Measurements from ENCODE around the gene ZNF215. TPM values are rescaled to one million over a fixed set of nuclear protein-coding genes. Genes with fewer than 3 reads are reported as not detected.
"Not testable (repeated sequence)": the region's sequence is repeated elsewhere in the genome, so short reads cannot be mapped to it uniquely, and the experiment has no call there.

Gene ZNF215
- polyA plus RNA-seq, 3 donors, result 0.08 TPM; not detected in 2

- no peak overlapping the region for H2AFZ ChIP-seq (ENCODE audit: insufficient read depth, low read depth, low read length, poor library complexity, severe bottlenecking)
- H3K9ac ChIP-seq (ENCODE audit: insufficient read depth, low read length, poor library complexity, severe bottlenecking), result no peak overlapping the region
- H3K27me3 ChIP-seq (ENCODE audit: control insufficient read depth in 2 of 2, insufficient read depth in 2 of 2, low read length in 2 of 2), result no peaks in the 10 kb centered on the region
- H3K27me3 Mint-ChIP-seq (ENCODE audit: low read depth in 3 of 3), result peaks cover 0 to 2% (median 0%) of the 10 kb centered on the region in 3 donors
- H3K9me3 ChIP-seq (replicated peaks in 1 of 2; ENCODE audit: control insufficient read depth in 1 of 2, insufficient read depth in 1 of 2, low read length in 2 of 2), result no peaks in the 10 kb centered on the region
- H3K36me3 Mint-ChIP-seq, result no peaks in the 10 kb centered on the region
- no peak for TF ChIP-seq CTCF (IDR thresholded peaks at IDR 0.05)
- intact Hi-C loops (cut with micrococcal nuclease), result no loop called here
- no peak overlapping the region for H3K4me3 Mint-ChIP-seq
- no peaks in the 10 kb centered on the region for H3K36me3 ChIP-seq (replicated peaks in 1 of 2; ENCODE audit: control insufficient read depth in 1 of 2, insufficient read depth in 2 of 2, low read length in 2 of 2)
- no peaks in the 10 kb centered on the region for H4K20me1 ChIP-seq (ENCODE audit: insufficient read depth, low read length)
- H3K27ac Mint-ChIP-seq, result no peak overlapping the region
- no peak overlapping the region for H3K27ac ChIP-seq (ENCODE audit: low read depth in 1 of 2, low read length in 2 of 2)
- no peaks in the 10 kb centered on the region for H3K9me3 Mint-ChIP-seq
- no peaks in the 10 kb centered on the region for H3K4me1 ChIP-seq (ENCODE audit: control insufficient read depth in 1 of 2, insufficient read depth in 2 of 2, low read length in 2 of 2)
- H3K4me3 ChIP-seq (replicated peaks in 1 of 3; ENCODE audit: low read depth in 2 of 3, low read length in 3 of 3), result no peak overlapping the region
- H3K4me1 Mint-ChIP-seq, result no peaks in the 10 kb centered on the region
- no peak overlapping the region for H3K4me2 ChIP-seq (replicated peaks; ENCODE audit: extremely low read depth, low read length, poor library complexity, severe bottlenecking)
- H3K79me2 ChIP-seq (ENCODE audit: insufficient read depth, low read length), result no peaks in the 10 kb centered on the region
- DNase-seq, result no peak
These were observed 15.7 kb downstream of the ZNF215 start for GRCh38 chr11:6941970-6942369.

- no peak overlapping the region for H3K27ac Mint-ChIP-seq
- no peak for DNase-seq
- H3K4me3 ChIP-seq (replicated peaks in 1 of 3; ENCODE audit: low read depth in 2 of 3, low read length in 3 of 3), result no peak overlapping the region
- H3K36me3 Mint-ChIP-seq, result no peaks in the 10 kb centered on the region
- WGBS (ENCODE audit: insufficient coverage), result no CpG with 5 or more reads among the region's 3 CpGs
- H3K36me3 ChIP-seq (replicated peaks in 1 of 2; ENCODE audit: control insufficient read depth in 1 of 2, insufficient read depth in 2 of 2, low read length in 2 of 2), result no peaks in the 10 kb centered on the region
- no peaks in the 10 kb centered on the region for H3K4me1 ChIP-seq (ENCODE audit: control insufficient read depth in 1 of 2, insufficient read depth in 2 of 2, low read length in 2 of 2)
- H3K9me3 Mint-ChIP-seq, result no peaks in the 10 kb centered on the region
- intact Hi-C loops (cut with micrococcal nuclease), result no loop called here
- no peaks in the 10 kb centered on the region for H3K79me2 ChIP-seq (ENCODE audit: insufficient read depth, low read length)
- H3K4me1 Mint-ChIP-seq, result no peaks in the 10 kb centered on the region
- no peak overlapping the region for H3K9ac ChIP-seq (ENCODE audit: insufficient read depth, low read length, poor library complexity, severe bottlenecking)
- no peaks in the 10 kb centered on the region for H3K27me3 ChIP-seq (ENCODE audit: control insufficient read depth in 2 of 2, insufficient read depth in 2 of 2, low read length in 2 of 2)
- no peak overlapping the region for H3K4me3 Mint-ChIP-seq
- H3K27me3 Mint-ChIP-seq (ENCODE audit: low read depth in 3 of 3), result peaks cover 0 to 2% (median 0%) of the 10 kb centered on the region in 3 donors
- no peak overlapping the region for H3K4me2 ChIP-seq (replicated peaks; ENCODE audit: extremely low read depth, low read length, poor library complexity, severe bottlenecking)
- H3K27ac ChIP-seq (ENCODE audit: low read depth in 1 of 2, low read length in 2 of 2), result no peak overlapping the region
- H3K9me3 ChIP-seq (replicated peaks in 1 of 2; ENCODE audit: control insufficient read depth in 1 of 2, insufficient read depth in 1 of 2, low read length in 2 of 2), result no peaks in the 10 kb centered on the region
- H4K20me1 ChIP-seq (ENCODE audit: insufficient read depth, low read length), result no peaks in the 10 kb centered on the region
- TF ChIP-seq CTCF (IDR thresholded peaks at IDR 0.05), result no peak
- H2AFZ ChIP-seq (ENCODE audit: insufficient read depth, low read depth, low read length, poor library complexity, severe bottlenecking), result no peak overlapping the region
These were observed 16.9 kb downstream of the ZNF215 start for GRCh38 chr11:6943131-6943530.

DNA sequence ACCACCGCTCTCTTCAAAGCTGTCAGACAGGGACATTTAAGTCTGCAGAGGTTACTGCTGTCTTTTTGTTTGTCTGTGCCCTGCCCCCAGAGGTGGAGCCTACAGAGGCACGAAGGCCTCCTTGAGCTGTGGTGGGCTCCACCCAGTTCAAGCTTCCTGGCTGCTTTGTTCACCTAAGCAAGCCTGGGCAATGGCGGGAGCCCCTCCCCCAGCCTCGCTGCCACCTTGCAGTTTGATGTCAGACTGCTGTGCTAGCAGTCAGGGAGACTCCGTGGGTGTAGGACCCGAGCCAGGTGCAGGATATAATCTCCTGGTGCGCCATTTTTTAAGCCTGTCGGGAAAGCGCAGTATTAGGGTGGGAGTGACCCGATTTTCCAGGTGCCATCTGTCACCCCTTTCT, 28.0 kb downstream of the ZNF215 start:
- H3K27me3 ChIP-seq (ENCODE audit: control insufficient read depth in 2 of 2, insufficient read depth in 2 of 2, low read length in 2 of 2); H4K20me1 ChIP-seq (ENCODE audit: insufficient read depth, low read length); H3K79me2 ChIP-seq (ENCODE audit: insufficient read depth, low read length); H2AFZ ChIP-seq (ENCODE audit: insufficient read depth, low read depth, low read length, poor library complexity, severe bottlenecking); H3K36me3 Mint-ChIP-seq; H3K27ac Mint-ChIP-seq; H3K9ac ChIP-seq (ENCODE audit: insufficient read depth, low read length, poor library complexity, severe bottlenecking); H3K4me3 ChIP-seq (replicated peaks in 1 of 3; ENCODE audit: low read depth in 2 of 3, low read length in 3 of 3); H3K4me2 ChIP-seq (replicated peaks; ENCODE audit: extremely low read depth, low read length, poor library complexity, severe bottlenecking); H3K27ac ChIP-seq (ENCODE audit: low read depth in 1 of 2, low read length in 2 of 2); DNase-seq; H3K4me1 Mint-ChIP-seq; H3K27me3 Mint-ChIP-seq (ENCODE audit: low read depth in 3 of 3); H3K4me3 Mint-ChIP-seq; H3K4me1 ChIP-seq (ENCODE audit: control insufficient read depth in 1 of 2, insufficient read depth in 2 of 2, low read length in 2 of 2); H3K36me3 ChIP-seq (replicated peaks in 1 of 2; ENCODE audit: control insufficient read depth in 1 of 2, insufficient read depth in 2 of 2, low read length in 2 of 2); H3K9me3 ChIP-seq (replicated peaks in 1 of 2; ENCODE audit: control insufficient read depth in 1 of 2, insufficient read depth in 1 of 2, low read length in 2 of 2); intact Hi-C loops (cut with micrococcal nuclease): not testable (repeated sequence)
- H3K9me3 Mint-ChIP-seq, result peaks cover 3 to 16% (median 9%) of the 10 kb centered on the region in 7 donors
- 96% methylated on average over 4 of the region's 10 CpGs for WGBS (ENCODE audit: insufficient coverage)
